HG03103 (cell line): ENCODE measurements around the gene KLHDC10.
"Not testable (repeated sequence)": the region's sequence is repeated elsewhere in the genome, so short reads cannot be mapped to it uniquely, and the experiment has no call there.

Experiments used
- ATAC-seq: cut with Tn5 transposase; IDR thresholded peaks from one replicate; pipeline ENCODE4 v1.9.1; 2021; ENCODE audit warnings: low read depth; ENCODE audit not compliant: unreplicated experiment

The KLHDC10 gene

DNA sequence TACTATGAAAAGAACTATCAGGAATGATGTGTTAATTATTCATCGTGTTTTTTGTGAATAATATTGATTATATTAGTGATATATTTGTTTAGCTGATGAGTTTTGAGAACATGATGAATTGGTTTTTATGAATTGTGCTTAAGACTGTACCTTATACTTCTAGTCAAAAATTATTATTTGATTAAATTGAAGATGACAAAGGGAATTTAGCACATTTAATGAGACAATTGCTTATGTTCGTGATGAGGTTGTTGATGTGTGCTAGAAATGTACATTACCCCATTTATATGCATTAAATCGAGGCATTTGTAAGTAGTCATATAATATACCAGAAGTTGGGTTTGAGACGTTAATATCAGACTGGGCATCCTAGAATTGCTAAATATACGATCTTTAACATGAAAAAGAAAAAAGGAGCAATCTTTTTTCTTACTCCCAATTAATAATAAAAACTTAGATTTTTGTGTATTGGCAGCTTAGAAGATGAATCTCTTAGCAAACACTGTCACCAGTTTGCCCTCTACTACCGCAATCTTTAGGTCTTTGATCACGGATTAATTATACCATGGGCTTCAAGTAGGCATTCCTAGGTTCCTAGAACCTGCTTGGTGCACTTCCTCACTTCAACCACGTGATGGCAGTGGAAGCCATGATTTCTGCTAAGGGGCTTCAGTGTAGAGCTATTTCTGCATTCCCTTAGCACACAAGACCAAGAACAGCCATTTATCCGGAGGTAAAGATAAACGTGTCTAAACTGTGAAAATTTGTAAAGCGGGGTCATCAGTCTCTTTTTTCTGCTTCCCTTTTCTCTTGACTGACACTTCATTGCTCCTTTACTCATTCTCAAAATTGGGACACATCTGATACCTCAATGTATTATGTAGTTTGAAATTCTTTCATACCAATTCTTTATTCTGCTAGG lies 1.6 kb downstream of the KLHDC10 start:
- ATAC-seq = no peak

DNA sequence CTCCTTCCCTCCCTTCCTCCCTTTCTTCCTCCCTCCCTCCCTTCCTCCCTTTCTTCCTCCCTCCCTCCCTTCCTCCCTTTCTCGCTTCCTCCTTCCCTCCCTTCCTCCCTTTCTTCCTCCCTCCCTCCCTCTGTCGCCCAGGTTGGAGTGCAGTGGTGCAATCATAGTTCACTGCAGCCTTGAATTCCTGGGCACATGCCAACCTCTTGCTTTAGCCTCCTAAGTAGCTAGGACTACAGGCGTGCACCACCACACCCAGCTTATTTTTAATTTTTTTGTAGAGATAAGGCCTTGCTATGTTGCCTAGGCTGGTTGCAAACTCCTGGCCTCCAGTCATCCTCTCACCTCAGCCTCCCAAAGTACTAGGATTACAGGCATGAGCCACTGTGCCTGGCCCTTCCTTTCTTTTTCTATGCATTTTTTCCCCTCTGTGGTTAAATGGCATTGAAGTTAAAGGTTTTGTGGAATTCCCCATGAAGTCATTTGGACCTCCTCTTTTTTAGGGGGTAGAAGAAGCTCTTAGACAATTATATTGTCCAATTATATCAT lies 9.6 kb downstream of the KLHDC10 start:
- ATAC-seq = no peak

- not testable (repeated sequence) for ATAC-seq
These were observed 13.2 kb downstream of the KLHDC10 start for GRCh38 chr7:130083497-130083896.

DNA sequence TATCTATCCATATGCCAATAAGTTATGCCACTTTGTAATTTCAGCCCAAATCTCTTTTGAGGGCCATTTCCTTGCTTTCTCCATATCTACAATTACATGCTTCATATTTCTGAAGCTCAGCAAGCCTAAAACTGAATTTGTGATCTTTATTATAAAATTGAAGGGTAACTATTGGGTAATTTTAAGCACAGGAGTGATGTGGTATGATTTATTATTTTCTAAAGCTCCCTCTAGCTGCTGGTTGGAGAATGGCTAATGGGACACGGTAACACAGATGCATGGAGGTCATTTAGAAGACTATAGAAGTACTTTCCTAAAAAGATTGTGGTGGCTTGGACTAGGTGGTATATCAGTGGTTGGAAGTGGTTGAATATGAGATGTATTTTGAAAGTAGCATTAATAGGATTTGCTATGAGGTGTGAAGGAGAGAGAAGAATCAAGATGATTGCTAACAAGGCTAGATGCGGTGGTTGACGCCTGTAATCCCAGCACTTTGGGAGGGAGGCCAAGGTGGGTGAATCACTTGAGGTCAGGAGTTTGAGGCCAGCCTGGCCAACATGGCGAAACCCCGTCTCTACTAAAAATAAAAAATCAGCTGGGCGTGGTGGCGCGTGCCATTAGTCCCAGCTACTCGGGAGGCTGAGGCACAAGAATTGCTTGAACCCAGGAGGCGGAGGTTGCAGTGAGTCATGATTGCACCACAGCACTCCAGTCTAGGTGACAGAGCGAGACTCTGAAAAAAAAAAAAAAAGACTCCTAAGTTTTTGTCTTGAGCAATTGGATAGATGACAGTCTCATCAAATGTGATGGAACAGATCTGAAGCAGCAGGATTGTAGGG lies 13.9 kb downstream of the KLHDC10 start:
- ATAC-seq = no peak

- ATAC-seq = not testable (repeated sequence)
These were observed 14.9 kb downstream of the KLHDC10 start for GRCh38 chr7:130085235-130085634.

GRCh38 chr7:130086938-130087337 lies 16.6 kb downstream of the KLHDC10 start:
- ATAC-seq = no peak

- no peak for ATAC-seq
These were observed 17.0 kb downstream of the KLHDC10 start for GRCh38 chr7:130087364-130087763.

DNA sequence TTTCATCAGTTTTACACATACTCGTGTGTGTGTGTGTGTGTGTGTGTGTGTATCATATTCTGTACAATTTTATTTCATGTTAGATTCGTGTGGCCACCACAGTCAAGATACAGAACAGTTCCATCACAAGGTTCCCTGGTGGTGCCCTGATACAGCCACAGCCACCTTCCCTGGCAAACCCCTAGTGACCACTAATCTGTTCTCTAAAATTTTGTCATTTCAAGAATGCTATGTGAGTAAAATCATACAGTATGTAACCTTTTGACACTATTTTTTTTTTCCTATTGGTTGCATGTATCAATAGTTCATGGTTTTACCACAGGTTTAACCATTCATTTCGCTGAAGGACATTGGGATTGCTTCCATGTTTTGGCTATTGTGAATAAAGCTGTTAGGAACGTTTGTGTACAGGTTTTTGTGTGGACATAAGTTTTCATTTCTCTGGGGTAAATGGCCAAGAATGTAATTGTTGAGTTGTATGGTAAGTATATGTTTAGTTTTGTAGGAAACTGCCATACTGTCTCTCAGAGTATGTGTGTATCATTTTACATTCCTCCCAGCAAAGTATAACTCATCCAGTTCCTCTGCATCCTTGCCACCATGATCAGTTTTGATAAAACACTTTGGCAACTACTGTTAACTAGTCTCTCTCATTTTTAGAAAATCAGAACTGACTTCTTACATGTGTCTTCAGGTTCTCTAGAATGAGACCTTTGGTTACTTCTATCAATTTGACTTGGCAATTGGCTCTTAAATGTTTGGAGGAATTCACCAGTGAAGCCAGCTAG lies 20.6 kb downstream of the KLHDC10 start:
- no peak for ATAC-seq

GRCh38 chr7:130091999-130092398 lies 21.7 kb downstream of the KLHDC10 start:
- no peak for ATAC-seq

GRCh38 chr7:130092598-130092997 lies 22.3 kb downstream of the KLHDC10 start:
- no peak for ATAC-seq

- no peak for ATAC-seq
These were observed 25.5 kb downstream of the KLHDC10 start for GRCh38 chr7:130095812-130096211.

DNA sequence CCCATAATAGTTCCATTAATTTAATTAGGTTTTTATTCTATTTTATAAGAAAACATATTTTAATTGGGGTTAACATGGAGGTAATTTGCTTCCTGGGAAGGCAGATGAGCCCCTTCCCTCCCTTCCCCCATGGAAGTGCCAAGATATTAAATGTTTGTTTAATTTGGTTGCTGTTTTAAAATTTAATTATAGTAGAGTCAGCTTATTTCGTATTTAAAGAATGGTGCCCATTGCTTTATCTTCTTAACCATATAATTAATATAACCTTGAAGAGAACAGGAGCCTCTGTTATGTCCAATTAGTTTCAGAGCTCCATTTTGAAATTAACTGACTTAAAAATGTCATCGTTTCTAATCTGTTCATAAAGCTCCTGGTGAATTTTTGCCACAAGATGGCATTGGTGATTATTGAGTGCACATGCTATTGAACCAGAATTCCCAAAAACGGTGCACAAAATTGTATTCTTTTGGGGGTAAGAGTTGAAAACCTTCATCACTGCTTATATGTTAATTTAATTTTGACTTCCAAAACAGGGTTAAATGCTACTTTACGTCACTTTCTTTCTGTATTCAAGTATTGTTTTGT lies 26.0 kb downstream of the KLHDC10 start:
- no peak for ATAC-seq

DNA sequence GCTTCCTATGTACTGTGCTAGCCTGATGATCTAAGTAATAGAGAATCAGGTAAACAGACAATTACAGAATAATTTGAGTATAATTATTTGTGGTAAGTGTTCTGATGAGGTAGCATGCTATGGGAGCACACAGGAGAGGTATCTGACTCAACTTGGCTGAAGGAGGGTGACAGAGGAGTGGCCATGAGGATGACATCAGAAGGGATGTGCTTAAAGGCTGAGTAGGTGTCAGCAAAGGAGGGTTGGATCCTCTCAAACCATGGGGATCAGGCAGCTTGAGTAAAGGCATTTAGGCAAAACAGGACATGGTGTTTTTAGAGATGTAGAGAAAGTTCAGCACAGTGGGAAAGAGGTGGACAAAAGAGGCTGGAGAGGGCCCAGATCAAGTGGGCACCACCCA lies 29.0 kb downstream of the KLHDC10 start:
- ATAC-seq = no peak

- no peak for ATAC-seq
These were observed 32.3 kb downstream of the KLHDC10 start for GRCh38 chr7:130102588-130102987.

DNA sequence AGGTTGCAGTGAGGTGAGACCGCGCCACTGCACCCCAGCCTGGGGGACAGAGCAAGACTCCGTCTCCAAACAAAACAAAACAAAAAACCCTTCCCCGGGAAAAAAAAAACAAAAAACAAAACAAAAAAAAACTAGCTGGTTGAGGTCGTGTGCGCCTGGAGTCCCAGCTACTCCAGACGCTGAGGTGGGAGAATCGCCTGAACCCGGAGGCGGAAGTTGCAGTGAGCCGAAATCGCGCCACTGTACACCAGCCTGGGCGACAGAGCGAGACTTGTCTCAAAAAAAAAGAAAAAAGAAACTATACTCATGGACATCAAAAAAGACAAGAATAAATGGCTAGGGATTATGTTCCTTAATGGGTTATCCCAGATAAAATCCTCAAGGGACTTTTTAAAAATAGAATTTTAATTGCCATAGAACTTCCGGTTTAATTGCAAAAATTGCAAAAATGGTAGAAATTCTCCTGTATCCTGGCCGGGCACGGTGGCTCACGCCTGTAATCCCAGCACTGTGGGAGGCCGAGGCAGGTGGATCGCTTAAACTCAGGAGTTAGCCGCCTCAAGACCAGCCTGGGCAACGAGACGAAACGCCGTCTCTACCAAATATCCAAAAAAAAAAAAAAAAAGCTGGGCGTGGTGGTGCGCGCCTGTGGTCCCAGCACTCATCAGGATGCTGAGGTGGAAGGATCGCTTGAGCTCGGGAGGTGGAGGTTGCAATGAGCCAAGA lies 37.8 kb downstream of the KLHDC10 start:
- ATAC-seq = no peak

DNA sequence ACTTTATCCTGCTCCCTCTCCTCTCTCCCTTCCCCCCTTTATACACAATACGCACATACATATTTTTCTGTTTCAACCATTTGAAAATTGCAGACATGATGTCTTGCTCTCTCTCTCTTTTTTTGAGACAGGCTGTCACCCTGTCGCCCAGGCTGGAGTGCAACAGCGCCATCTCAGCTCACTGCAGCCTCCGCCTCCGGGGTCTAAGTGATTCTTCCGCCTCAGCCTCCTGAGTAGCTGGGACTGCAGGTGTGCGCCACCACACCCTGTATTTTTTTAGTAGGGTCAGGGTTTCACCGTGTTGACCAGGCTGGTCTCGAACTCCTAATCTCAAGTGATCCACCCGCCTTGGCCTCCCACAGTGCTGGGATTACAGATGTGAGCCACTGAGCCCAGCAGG lies 38.5 kb downstream of the KLHDC10 start:
- ATAC-seq = no peak

GRCh38 chr7:130112093-130112492 lies 41.8 kb downstream of the KLHDC10 start:
- ATAC-seq = no peak

DNA sequence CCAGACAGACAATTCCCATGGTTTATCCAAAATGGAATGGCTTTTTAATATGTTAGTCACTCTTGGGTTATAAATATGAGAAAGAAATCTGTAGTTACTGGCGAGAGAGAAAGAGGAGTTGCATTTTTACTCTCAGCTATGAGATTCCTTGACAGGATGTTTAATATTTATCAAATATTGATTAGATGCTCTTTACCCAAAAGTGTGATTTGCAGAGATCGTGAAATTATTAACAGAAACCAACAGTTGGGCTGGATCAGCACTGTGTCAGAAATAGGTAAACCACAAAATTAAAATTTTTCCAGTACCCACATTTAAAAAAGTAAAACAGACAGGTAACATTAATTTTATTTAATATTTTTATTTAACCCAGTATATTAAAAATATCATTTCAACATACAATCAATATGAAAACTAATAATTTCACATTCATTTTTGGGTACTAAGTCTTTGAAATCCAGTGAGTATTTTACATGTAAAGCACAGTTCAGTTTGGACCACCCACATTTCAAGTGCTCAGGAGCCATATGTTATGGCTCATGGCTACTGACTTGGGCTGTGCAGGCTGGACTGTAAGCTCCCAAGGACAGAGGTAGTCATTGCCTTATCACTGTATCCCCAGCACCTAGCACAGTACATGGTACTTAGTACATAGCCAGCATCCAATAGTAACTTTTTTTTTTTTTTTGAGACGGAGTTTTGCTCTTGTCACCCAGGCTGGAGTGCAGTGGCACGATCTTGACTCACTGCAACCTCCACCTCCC lies 42.5 kb downstream of the KLHDC10 start:
- ATAC-seq = no peak

GRCh38 chr7:130113426-130113805 lies 43.1 kb downstream of the KLHDC10 start:
- not testable (repeated sequence) for ATAC-seq
